Liver (tissue), 9 donors: ENCODE data around the gene CD9. TPM values are rescaled to one million over a fixed set of nuclear protein-coding genes. Genes with fewer than 3 reads are reported as not detected.
A peak's percentile ranks its signal among the peaks of the same experiment; 100 is the strongest.

Source experiments
- DNase-seq: peaks from one replicate; pipeline ENCODE4 v3.0.0-alpha.2; 2017; ENCODE audit warnings: low spot score
- H3K27ac ChIP-seq, 2 donors: one replicate each; pipeline ENCODE4 v1.7.0; 2013; ENCODE audit warnings: inconsistent platforms in 2 of 2, low read length in 2 of 2, control low read depth in 1 of 2, low read depth in 1 of 2, mild to moderate bottlenecking in 1 of 2
- H3K27me3 ChIP-seq, 4 donors: one replicate each; pipeline versions ENCODE4 v1.6.1 to v1.7.0; 2013; ENCODE audit warnings: low read length in 3 of 4, inconsistent platforms in 1 of 4, mild to moderate bottlenecking in 1 of 4, moderate library complexity in 1 of 4; ENCODE audit not compliant: control insufficient read depth in 4 of 4, insufficient read depth in 4 of 4
- H3K36me3 ChIP-seq, 4 donors: one replicate each; pipeline versions ENCODE4 v1.6.1 to v1.7.0; 2013; ENCODE audit warnings: low read length in 3 of 4, mild to moderate bottlenecking in 3 of 4, low read depth in 1 of 4, moderate library complexity in 1 of 4; ENCODE audit not compliant: control insufficient read depth in 4 of 4, insufficient read depth in 3 of 4
- H3K4me1 ChIP-seq, 4 donors: one replicate each; pipeline versions ENCODE4 v1.6.1 to v1.7.0; 2013; ENCODE audit warnings: low read length in 3 of 4, mild to moderate bottlenecking in 3 of 4, moderate library complexity in 1 of 4; ENCODE audit not compliant: control insufficient read depth in 4 of 4, insufficient read depth in 4 of 4
- H3K4me3 ChIP-seq, 3 donors: one replicate each; pipeline versions ENCODE4 v1.6.1 to v1.7.0; 2013; ENCODE audit warnings: low read length in 3 of 3, control low read depth in 1 of 3, low read depth in 1 of 3, mild to moderate bottlenecking in 1 of 3
- H3K9ac ChIP-seq, 2 donors: one replicate each; pipeline ENCODE4 v1.7.0; 2013; ENCODE audit warnings: low read length in 2 of 2, mild to moderate bottlenecking in 2 of 2, moderate library complexity in 2 of 2, control low read depth in 1 of 2, low read depth in 1 of 2
- H3K9me3 ChIP-seq, 4 donors: one replicate each; pipeline versions ENCODE4 v1.6.1 to v1.7.0; 2013; ENCODE audit warnings: low read length in 3 of 4; ENCODE audit not compliant: control insufficient read depth in 4 of 4
- ATF3 ChIP-seq: IDR thresholded peaks from 2 replicates; pipeline ENCODE4 v1.6.1; 2016; ENCODE audit warnings: antibody characterized with exemption
- EGR1 ChIP-seq, 2 donors: IDR thresholded peaks; 2 replicates each; pipeline ENCODE4 v1.6.1; 2016 to 2018; ENCODE audit warnings: antibody characterized with exemption in 2 of 2, low read depth in 2 of 2
- FOXA1 ChIP-seq: IDR thresholded peaks from 2 replicates; pipeline ENCODE4 v1.6.1; 2016; ENCODE audit warnings: antibody characterized with exemption
- FOXA2 ChIP-seq: IDR thresholded peaks from 2 replicates; pipeline ENCODE4 v1.6.1; 2016; ENCODE audit warnings: antibody characterized with exemption
- GABPA ChIP-seq, 2 donors: IDR thresholded peaks in 1 of 2; conservative IDR thresholded peaks in 1 of 2; 2 replicates each; pipeline ENCODE4 v1.6.1; 2016; ENCODE audit warnings: antibody characterized with exemption in 2 of 2, mild to moderate bottlenecking in 1 of 2, moderate library complexity in 1 of 2
- HNF4A ChIP-seq, 2 donors: conservative IDR thresholded peaks; 2 replicates each; pipeline ENCODE4 v1.6.1; 2016; ENCODE audit warnings: antibody characterized with exemption in 2 of 2, mild to moderate bottlenecking in 2 of 2
- HNF4G ChIP-seq: IDR thresholded peaks from 2 replicates; pipeline ENCODE4 v1.6.1; 2016; ENCODE audit warnings: antibody characterized with exemption
- JUND ChIP-seq, 2 donors: IDR thresholded peaks; 2 replicates each; pipeline ENCODE4 v1.6.1; 2016; ENCODE audit warnings: antibody characterized with exemption in 2 of 2
- MAX ChIP-seq: IDR thresholded peaks from 2 replicates; pipeline ENCODE4 v1.6.1; 2016; ENCODE audit warnings: antibody characterized with exemption
- NR2F2 ChIP-seq: IDR thresholded peaks from 2 replicates; pipeline ENCODE4 v1.6.1; 2016; ENCODE audit warnings: antibody characterized with exemption
- RAD21 ChIP-seq, 2 donors: IDR thresholded peaks; 2 replicates each; pipeline ENCODE4 v1.6.1; 2016; ENCODE audit warnings: antibody characterized with exemption in 2 of 2, mild to moderate bottlenecking in 2 of 2
- REST ChIP-seq: IDR thresholded peaks from 2 replicates; pipeline ENCODE4 v1.6.1; 2016; ENCODE audit warnings: antibody characterized with exemption, mild to moderate bottlenecking
- RXRA ChIP-seq, 2 donors: IDR thresholded peaks; 2 replicates each; pipeline ENCODE4 v1.6.1; 2017 to 2018; ENCODE audit warnings: antibody characterized with exemption in 2 of 2, mild to moderate bottlenecking in 1 of 2
- SP1 ChIP-seq: IDR thresholded peaks from 2 replicates; pipeline ENCODE4 v1.6.1; 2018; ENCODE audit warnings: antibody characterized with exemption, mild to moderate bottlenecking
- TAF1 ChIP-seq: conservative IDR thresholded peaks from 2 replicates; pipeline ENCODE4 v1.6.1; 2016; ENCODE audit warnings: antibody characterized with exemption, mild to moderate bottlenecking
- YY1 ChIP-seq: IDR thresholded peaks from 2 replicates; pipeline ENCODE4 v1.6.1; 2016; ENCODE audit warnings: antibody characterized with exemption, mild to moderate bottlenecking
- WGBS: extraction: QIAGEN DNeasy Blood & Tissue Kit; methylation state at CpG from one replicate; pipeline ENCODE4 v1.1.7; 2013; 5-methylcytosine and 5-hydroxymethylcytosine counted together
- polyA plus RNA-seq, 2 donors: library from polyadenylated mRNA; stranded (reverse) in 1 of 2; unstranded in 1 of 2; fragments of 200-250 nt in 1 of 2; fragments of >200 nt in 1 of 2; fragmentation: Nextera tagmentation in 1 of 2; extraction: Ambion mirVana in 1 of 2; gene quantifications; one replicate each; pipeline versions ENCODE4 v1.2.1 to v1.2.3, GENCODE V29; 2013 to 2015
- total RNA-seq, 2 donors: library from RNA; depleted of rRNA; stranded (reverse); fragments of >200 nt; gene quantifications; one replicate each; pipeline ENCODE4 v1.2.3, GENCODE V29; 2014
- TF ChIP-seq, protein P1 (sequence below): IDR thresholded peaks from 2 replicates; pipeline ENCODE4 v1.6.1; 2016; ENCODE audit warnings: antibody characterized with exemption
- TF ChIP-seq, protein P2 (sequence below): fragments of 150-350 bp; IDR thresholded peaks from 2 replicates; pipeline ENCODE4 v1.5.1; 2017; ENCODE audit warnings: improper control_type of control experiment, low read depth, low read length; ENCODE audit not compliant: missing input control
- donor health status: healthy.
- donor health status: healthy.
- donor health status: healthy.
- donor health status: healthy.
- donor health status: healthy.

The CD9 gene
- total and polyA plus RNA-seq, 4 donors = 18.7 to 65.2 (median 32.4) TPM

GRCh38 chr12:6265038-6265405, 64.8 kb downstream of the CD9 start:
- peaks cover 6 to 14% (median 8%) of the 10 kb centered on the region in 4 donors for H3K4me1 ChIP-seq
- TF ChIP-seq HNF4A (conservative IDR thresholded peaks at IDR 0.05) (no peak), NR2F2 (no peak)
- no peak overlapping the region for H3K27ac ChIP-seq
- 99% methylated on average over 2 of the region's 2 CpGs for WGBS
- H3K36me3 ChIP-seq = no peaks in the 10 kb centered on the region
- H3K9me3 ChIP-seq = no peaks in the 10 kb centered on the region
- no peak overlapping the region for H3K9ac ChIP-seq
- no peak for DNase-seq
- H3K4me3 ChIP-seq = no peak overlapping the region
- H3K27me3 ChIP-seq = no peaks in the 10 kb centered on the region

DNA sequence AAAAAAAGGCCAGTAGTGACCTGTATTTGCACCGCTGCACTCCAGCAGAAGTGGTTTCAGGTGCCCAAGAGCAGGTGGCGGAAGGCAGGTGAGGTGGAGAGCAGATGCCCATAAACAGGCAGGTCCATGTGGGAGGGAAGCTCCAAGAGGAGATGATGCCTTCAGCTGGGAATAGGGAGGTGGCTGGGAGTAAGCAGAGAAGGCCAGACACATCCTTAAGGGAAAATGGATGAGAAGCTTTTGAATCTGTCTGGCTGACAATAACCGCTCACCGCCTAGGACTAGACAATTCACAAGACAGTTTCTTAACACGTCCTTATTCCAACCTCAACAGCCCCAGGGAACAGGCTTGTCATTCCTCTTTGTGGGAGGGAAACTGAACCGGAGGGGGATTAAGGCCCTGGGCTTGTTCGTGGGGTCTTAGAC, 66.4 kb downstream of the CD9 start:
- no peaks in the 10 kb centered on the region for H3K36me3 ChIP-seq
- 87% methylated on average over 7 of the region's 7 CpGs for WGBS
- DNase-seq = no peak
- H3K4me1 ChIP-seq = peaks cover 6 to 14% (median 8%) of the 10 kb centered on the region in 4 donors
- no peak overlapping the region for H3K4me3 ChIP-seq
- H3K9ac ChIP-seq = peak overlapping the region in 1 of 2 donors; percentile 53
- no peaks in the 10 kb centered on the region for H3K9me3 ChIP-seq
- TF ChIP-seq EGR1 (IDR thresholded peaks at IDR 0.05; ENCODE audit: low read depth in 2 of 2) (no peak), REST (no peak), FOXA1 (no peak), ATF3 (no peak), SP1 (no peak), TAF1 (no peak), GABPA (IDR thresholded peaks at IDR 0.05 in 1 of 2, conservative IDR thresholded peaks at IDR 0.05 in 1 of 2) (no peak), RAD21 (IDR thresholded peaks at IDR 0.05) (no peak), HNF4G (no peak), NR2F2 (no peak), FOXA2 (no peak), RXRA (IDR thresholded peaks at IDR 0.05) (no peak), YY1 (no peak), MAX (no peak), JUND (IDR thresholded peaks at IDR 0.05) (no peak), HNF4A (conservative IDR thresholded peaks at IDR 0.05) (no peak)
- TF ChIP-seq, protein P1, sequence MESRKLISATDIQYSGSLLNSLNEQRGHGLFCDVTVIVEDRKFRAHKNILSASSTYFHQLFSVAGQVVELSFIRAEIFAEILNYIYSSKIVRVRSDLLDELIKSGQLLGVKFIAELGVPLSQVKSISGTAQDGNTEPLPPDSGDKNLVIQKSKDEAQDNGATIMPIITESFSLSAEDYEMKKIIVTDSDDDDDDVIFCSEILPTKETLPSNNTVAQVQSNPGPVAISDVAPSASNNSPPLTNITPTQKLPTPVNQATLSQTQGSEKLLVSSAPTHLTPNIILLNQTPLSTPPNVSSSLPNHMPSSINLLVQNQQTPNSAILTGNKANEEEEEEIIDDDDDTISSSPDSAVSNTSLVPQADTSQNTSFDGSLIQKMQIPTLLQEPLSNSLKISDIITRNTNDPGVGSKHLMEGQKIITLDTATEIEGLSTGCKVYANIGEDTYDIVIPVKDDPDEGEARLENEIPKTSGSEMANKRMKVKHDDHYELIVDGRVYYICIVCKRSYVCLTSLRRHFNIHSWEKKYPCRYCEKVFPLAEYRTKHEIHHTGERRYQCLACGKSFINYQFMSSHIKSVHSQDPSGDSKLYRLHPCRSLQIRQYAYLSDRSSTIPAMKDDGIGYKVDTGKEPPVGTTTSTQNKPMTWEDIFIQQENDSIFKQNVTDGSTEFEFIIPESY = no peak
- TF ChIP-seq, protein P2, sequence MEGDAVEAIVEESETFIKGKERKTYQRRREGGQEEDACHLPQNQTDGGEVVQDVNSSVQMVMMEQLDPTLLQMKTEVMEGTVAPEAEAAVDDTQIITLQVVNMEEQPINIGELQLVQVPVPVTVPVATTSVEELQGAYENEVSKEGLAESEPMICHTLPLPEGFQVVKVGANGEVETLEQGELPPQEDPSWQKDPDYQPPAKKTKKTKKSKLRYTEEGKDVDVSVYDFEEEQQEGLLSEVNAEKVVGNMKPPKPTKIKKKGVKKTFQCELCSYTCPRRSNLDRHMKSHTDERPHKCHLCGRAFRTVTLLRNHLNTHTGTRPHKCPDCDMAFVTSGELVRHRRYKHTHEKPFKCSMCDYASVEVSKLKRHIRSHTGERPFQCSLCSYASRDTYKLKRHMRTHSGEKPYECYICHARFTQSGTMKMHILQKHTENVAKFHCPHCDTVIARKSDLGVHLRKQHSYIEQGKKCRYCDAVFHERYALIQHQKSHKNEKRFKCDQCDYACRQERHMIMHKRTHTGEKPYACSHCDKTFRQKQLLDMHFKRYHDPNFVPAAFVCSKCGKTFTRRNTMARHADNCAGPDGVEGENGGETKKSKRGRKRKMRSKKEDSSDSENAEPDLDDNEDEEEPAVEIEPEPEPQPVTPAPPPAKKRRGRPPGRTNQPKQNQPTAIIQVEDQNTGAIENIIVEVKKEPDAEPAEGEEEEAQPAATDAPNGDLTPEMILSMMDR = no peak
- H3K27me3 ChIP-seq = no peaks in the 10 kb centered on the region
- H3K27ac ChIP-seq = no peak overlapping the region
